ENCODE data around the gene ZMYND11. TPM values are rescaled to one million over a fixed set of nuclear protein-coding genes. Genes with fewer than 3 reads are reported as not detected.

Gene ZMYND11
- total and polyA plus RNA-seq, 12 donors, result 23.6 to 153 (median 63.6) TPM

GRCh38 chr10:210297-210696, 75.0 kb downstream of the ZMYND11 start:
- H3K9me3 ChIP-seq (replicated peaks in 1 of 3), result no peaks in the 10 kb centered on the region
- intact Hi-C loops (cut with DNase I), result no loop called here
- WGBS, 4 donors, result 90 to 94% (median 93%) methylated on average over 5 of the region's 5 CpGs
- no peak overlapping the region for H3K27ac ChIP-seq
- H3K4me3 ChIP-seq, result no peak overlapping the region
- H3K27me3 ChIP-seq, result no peaks in the 10 kb centered on the region
- no peak for DNase-seq
- no peaks in the 10 kb centered on the region for H3K4me1 ChIP-seq (replicated peaks in 1 of 2)
- TF ChIP-seq, protein P1, sequence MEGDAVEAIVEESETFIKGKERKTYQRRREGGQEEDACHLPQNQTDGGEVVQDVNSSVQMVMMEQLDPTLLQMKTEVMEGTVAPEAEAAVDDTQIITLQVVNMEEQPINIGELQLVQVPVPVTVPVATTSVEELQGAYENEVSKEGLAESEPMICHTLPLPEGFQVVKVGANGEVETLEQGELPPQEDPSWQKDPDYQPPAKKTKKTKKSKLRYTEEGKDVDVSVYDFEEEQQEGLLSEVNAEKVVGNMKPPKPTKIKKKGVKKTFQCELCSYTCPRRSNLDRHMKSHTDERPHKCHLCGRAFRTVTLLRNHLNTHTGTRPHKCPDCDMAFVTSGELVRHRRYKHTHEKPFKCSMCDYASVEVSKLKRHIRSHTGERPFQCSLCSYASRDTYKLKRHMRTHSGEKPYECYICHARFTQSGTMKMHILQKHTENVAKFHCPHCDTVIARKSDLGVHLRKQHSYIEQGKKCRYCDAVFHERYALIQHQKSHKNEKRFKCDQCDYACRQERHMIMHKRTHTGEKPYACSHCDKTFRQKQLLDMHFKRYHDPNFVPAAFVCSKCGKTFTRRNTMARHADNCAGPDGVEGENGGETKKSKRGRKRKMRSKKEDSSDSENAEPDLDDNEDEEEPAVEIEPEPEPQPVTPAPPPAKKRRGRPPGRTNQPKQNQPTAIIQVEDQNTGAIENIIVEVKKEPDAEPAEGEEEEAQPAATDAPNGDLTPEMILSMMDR (IDR thresholded peaks at IDR 0.05), result no peak
- no peak for TF ChIP-seq POLR2A (IDR thresholded peaks at IDR 0.05)
- H3K36me3 ChIP-seq (replicated peaks in 1 of 2), result no peaks in the 10 kb centered on the region

- H3K27ac ChIP-seq, result no peak overlapping the region
- peaks cover 0 to 6% of the 10 kb centered on the region in 2 donors for H3K4me1 ChIP-seq (replicated peaks in 1 of 2)
- 83 to 92% (median 90%) methylated on average over 4 of the region's 4 CpGs for WGBS, 4 donors
- no peak for TF ChIP-seq POLR2A (IDR thresholded peaks at IDR 0.05)
- TF ChIP-seq, protein P1 (IDR thresholded peaks at IDR 0.05), result no peak
- H3K27me3 ChIP-seq, result no peaks in the 10 kb centered on the region
- no peaks in the 10 kb centered on the region for H3K36me3 ChIP-seq (replicated peaks in 1 of 2)
- no peak for DNase-seq
- no peak overlapping the region for H3K4me3 ChIP-seq
- H3K9me3 ChIP-seq (replicated peaks in 1 of 3), result no peaks in the 10 kb centered on the region
- intact Hi-C loops (cut with DNase I), result no loop called here
Measured at GRCh38 chr10:215444-215843, 80.2 kb downstream of the ZMYND11 start.

DNA sequence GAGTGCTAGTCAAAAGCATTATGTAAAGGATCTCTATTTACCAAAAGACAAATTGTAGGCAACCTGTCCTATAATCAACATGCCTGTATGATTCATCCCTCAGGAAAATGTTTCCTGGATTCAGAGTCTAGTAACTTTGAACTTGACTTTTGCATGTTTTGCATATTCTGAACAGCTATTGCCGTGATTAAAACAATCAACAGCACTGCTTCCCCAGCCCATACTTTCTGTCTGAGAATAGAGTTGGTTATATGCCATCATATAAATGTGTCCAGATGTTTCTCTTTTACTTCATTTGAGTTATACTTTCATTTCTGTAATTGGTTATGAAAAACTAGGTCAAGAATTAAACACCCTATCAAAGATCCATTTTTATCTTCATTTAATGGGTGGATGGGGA, 83.5 kb downstream of the ZMYND11 start:
- H3K36me3 ChIP-seq (replicated peaks in 1 of 2), result no peaks in the 10 kb centered on the region
- no peak for DNase-seq
- TF ChIP-seq, protein P1 (IDR thresholded peaks at IDR 0.05), result no peak
- TF ChIP-seq POLR2A (IDR thresholded peaks at IDR 0.05), result no peak
- H3K27ac ChIP-seq, result no peak overlapping the region
- H3K27me3 ChIP-seq, result no peaks in the 10 kb centered on the region
- intact Hi-C loops (cut with DNase I), result no loop called here
- H3K4me3 ChIP-seq, result no peak overlapping the region
- H3K9me3 ChIP-seq (replicated peaks in 1 of 3), result no peaks in the 10 kb centered on the region
- WGBS, 4 donors, result 65 to 96% (median 73%) methylated on average over 1 of the region's 1 CpG
- H3K4me1 ChIP-seq (replicated peaks in 1 of 2), result peaks cover 0 to 6% of the 10 kb centered on the region in 2 donors

DNA sequence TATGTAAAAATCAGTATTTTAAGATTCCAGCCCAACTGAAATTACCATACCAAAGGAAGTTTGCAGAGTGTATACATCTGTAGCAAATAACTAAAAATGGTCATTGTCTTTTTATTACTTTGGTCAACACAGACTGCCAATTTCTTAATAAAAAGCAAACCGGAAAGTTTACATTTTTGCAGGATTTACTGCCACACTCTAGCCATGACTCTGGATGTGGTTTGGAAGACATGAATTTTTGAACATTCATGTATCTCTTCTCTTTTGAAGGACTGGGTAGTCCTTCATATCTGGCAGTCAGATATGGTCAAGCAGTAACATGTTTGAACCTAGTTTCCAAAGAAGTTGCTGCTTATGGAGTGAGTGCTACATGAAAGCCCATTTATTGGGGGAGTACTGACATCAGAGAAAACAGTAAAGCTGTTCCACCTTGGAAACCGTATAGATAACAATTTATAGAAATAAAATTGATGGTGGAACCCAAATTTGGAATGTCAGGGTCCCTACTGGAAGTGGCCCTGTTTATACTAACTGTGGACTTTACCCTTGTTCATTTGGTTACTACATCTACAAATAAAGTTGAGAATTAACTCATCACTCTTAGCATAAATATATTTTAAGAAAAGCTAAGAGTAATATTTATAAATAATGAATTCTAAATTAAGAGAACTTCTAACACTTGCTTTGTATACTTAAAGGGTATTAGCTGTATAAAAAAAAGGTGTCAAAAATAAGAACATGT, 84.6 kb downstream of the ZMYND11 start:
- no peak overlapping the region for H3K4me3 ChIP-seq
- 84 to 89% (median 87%) methylated on average over 2 of the region's 2 CpGs for WGBS, 4 donors
- no peak overlapping the region for H3K27ac ChIP-seq
- intact Hi-C loops (cut with DNase I), result no loop called here
- no peaks in the 10 kb centered on the region for H3K27me3 ChIP-seq
- H3K36me3 ChIP-seq (replicated peaks in 1 of 2), result no peaks in the 10 kb centered on the region
- no peak for DNase-seq
- TF ChIP-seq POLR2A (IDR thresholded peaks at IDR 0.05), result no peak
- TF ChIP-seq, protein P1 (IDR thresholded peaks at IDR 0.05), result no peak
- peaks cover 0 to 6% of the 10 kb centered on the region in 2 donors for H3K4me1 ChIP-seq (replicated peaks in 1 of 2)
- H3K9me3 ChIP-seq (replicated peaks in 1 of 3), result no peaks in the 10 kb centered on the region
